Dermis blood vessel endothelial cell (primary cell): ENCODE data around the gene ANKRD27. TPM values are rescaled to one million over a fixed set of nuclear protein-coding genes. Genes with fewer than 3 reads are reported as not detected.
A peak's percentile ranks its signal among the peaks of the same experiment; 100 is the strongest.
"Not testable (repeated sequence)": the region's sequence is repeated elsewhere in the genome, so short reads cannot be mapped to it uniquely, and the experiment has no call there.

Experiments used
- DNase-seq: peaks from one replicate; pipeline ENCODE4 v3.0.0; 2010
- total RNA-seq: library from RNA; depleted of rRNA; stranded (reverse); fragments of >200 nt; gene quantifications from 2 replicates; pipeline ENCODE4 v1.2.3, GENCODE V29; 2014

Gene ANKRD27
- total RNA-seq, 1 donor from 2014 or later, result 46.8 TPM

- not testable (repeated sequence) for DNase-seq
Measured at GRCh38 chr19:32652331-32652730, 22.6 kb downstream of the ANKRD27 start.

DNA sequence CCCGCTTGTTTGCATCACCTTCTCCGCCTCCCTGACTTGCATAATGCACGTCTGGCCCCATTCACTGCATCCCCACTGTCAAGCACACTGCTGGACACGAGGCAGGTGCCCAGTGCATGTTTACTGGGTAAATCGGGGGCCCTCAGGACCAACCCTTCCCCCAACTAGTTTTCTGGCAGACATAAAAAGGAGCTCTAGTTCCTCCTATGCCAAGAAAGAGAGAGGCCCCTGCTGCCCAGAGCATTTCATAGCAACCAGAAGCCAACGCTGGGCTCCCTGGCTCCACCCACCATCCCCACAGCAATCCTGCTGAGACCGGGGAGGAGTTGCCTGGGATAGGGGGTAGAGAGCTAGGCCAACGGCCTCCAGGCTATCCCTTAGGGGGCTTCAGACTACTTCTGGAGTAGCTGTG, 23.2 kb downstream of the ANKRD27 start:
- no peak for DNase-seq

GRCh38 chr19:32650671-32651070, 24.3 kb downstream of the ANKRD27 start:
- no peak for DNase-seq

GRCh38 chr19:32649751-32650150, 25.2 kb downstream of the ANKRD27 start:
- DNase-seq, result no peak

DNA sequence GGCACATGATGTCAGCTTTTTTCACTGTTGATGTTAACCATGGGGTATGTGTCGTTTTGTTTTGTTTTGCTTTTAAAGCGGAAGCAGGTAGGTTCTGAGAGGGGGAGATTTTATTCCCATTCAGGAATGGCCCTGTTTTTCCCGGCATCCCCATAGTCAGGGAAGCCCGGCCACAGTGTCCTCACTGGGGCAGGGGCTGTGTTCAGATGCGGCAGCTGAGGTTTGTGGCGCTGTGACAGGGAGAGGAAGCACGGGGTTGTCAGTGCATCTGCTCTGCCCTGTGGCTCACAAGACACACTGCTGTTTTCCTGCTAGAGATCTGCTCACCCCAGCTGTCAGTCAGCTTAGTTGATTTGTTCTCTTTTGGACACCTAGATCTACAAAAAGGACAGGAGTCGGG, 27.6 kb downstream of the ANKRD27 start:
- peak; percentile 6 for DNase-seq

GRCh38 chr19:32646556-32646955, 28.4 kb downstream of the ANKRD27 start:
- DNase-seq, result no peak

DNA sequence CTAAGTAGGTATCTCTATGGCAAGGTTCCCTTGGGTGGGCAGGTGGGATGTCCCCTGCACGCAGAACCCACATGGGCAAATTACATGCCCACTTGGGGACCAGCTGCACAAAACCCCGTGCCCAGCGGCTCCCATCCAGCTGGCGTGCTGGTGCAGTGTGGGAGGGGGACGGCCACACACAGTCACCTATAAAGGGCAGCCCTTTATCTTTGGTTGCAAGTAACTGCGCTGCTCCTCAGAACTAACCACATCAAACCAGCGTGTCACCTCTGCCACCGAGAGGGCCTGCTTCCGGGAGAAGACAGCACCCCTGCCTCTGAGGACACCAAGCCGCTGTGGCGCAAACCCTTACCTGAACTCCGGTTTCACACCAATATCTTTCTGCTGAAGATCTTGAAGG, 32.2 kb downstream of the ANKRD27 start:
- DNase-seq, result no peak

DNA sequence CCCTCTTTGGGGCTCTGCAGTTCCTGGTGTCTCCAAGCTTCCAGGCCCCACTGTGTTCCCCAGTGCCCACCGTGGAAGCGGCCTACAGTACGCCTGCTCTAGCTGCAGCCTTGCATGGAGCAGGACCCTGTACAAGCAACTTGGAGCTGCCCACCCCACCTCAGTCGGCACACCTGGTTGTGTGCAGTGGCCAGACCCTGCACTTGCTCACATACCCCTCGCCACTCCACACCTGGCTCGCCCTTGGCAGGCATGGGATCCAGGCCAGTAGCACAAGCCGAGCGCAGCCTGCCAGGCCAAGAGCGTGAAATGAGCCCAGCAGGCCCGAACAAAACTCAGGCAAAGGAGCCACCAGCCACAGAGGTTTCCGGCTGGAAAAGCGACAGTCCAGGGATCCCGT, 36.4 kb downstream of the ANKRD27 start:
- no peak for DNase-seq

- no peak for DNase-seq
Measured at GRCh38 chr19:32637480-32637879, 37.5 kb downstream of the ANKRD27 start.

- DNase-seq, result no peak
Measured at GRCh38 chr19:32631381-32631780, 43.6 kb downstream of the ANKRD27 start.

GRCh38 chr19:32630338-32630737, 44.6 kb downstream of the ANKRD27 start:
- DNase-seq, result no peak

DNA sequence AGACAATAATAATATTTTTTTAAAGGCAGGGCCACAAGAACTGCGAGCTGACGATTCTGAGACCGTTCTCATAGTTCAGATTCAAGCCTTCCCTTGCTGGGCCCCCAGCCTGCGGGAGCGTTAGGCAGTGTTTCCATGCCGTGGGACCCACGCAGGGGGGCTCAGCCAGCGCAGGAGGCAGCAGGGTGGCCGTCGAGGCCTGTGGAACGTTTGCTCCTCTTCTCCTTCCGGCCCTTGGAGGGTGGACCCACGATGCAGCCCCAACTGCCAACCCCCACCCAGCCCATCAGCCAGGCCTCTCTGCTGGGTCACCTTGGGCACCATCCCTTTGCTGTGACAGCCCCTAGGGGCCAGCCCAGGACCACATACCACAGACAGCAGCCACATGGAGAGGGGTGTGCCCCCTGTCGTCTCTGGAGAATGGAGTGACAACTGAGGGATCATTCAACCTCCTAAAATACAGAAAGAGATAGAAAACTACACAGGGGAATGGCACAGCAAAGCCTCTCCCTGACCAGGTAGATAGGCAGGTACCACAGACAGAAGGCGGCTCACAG, 47.2 kb downstream of the ANKRD27 start:
- no peak for DNase-seq

DNA sequence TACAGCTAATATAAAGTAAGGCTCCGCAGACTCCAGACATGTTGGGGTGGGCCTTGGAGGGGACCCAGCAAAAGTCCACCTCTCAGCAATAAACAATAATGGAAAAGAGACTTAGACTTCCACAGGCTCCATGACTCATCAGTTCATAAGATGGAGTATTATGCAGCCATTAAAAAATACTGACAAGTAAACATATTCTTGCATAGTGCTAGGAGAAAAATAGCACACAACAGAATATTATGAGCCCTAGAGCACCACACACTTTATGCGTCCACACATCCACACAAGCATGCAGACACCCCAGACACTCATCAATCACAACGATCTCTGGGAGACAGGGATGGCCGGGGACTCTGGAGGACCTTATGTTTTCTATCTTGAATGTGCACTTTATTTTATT, 48.0 kb downstream of the ANKRD27 start:
- DNase-seq, result no peak

GRCh38 chr19:32624410-32624809, 50.6 kb downstream of the ANKRD27 start:
- DNase-seq, result no peak

DNA sequence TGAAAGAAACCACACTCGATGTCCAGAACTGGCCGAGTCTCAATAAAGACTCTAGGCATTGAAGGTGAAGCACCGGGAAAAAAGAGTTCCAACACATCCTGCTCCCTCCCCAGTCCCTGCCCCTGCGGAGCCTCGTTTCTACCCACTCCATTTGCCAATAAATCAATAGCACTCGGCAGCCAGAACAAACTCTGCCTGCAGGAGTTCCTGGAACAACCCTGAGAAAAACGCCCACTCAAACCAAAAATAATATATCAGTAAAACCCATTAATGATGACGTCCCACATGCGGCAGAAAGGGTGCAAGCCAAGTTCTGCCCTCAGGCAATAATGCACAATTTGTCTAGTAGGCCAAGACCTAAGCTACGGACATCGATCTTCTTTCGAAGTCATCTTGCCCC, 53.0 kb downstream of the ANKRD27 start:
- no peak for DNase-seq

GRCh38 chr19:32619051-32619685, 55.8 kb downstream of the ANKRD27 start:
- DNase-seq, result no peak

DNA sequence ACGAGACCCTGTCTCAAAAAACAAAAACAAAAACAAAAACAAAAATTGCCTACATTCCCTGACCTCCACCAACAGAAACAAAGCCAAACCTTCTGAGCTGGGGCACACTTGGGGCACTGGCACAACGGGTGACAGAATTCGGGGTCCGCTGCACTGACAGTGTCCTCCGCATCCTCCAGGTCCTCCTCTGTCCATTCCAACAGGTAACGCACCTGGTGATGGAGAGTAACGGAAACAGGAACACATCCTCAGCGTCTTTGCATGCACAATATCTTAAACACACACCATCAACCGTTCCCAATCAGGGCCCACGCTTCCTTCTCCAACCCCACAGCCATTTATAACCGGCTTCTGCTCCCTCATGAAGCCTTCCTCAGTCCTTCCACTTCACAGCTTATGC, 59.4 kb downstream of the ANKRD27 start:
- DNase-seq, result no peak

GRCh38 chr19:32614916-32615315, 60.1 kb downstream of the ANKRD27 start:
- DNase-seq, result no peak

DNA sequence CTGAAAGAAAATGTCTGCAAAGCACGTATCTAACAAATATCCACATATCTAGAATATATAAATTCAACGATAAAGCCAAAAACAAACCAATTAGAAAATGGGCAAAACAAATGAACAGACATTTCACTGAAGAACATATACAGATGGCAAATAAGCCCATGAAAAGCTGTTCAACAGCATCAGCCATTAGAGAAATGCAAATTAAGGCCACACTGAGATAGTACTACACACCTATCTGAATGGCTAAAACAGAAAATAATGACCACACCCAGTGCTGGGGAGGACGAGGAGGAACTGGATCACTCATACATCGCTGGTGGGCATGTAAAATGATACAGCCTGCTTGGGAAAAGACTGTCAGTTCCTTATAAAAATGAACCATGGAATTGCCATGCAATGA, 62.0 kb downstream of the ANKRD27 start:
- no peak for DNase-seq

DNA sequence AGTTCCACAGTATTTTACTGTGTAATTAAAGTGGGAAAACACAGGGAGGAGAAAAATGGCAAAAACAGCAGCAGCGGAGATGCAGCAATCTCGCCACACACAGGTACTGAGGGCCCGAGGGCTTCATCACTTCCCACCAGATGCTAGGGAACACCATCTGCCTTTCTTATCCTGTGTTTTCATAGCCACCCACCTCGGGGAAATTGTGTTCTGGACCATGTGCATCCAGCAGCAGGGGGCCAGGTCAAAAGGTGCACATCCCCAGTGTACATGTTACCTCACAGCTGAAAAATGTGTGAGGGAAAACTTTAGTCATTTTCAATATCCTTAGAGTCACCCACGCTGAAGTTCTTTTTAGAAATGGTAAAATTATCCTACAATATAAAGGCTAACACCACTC, 63.8 kb downstream of the ANKRD27 start:
- no peak for DNase-seq

DNA sequence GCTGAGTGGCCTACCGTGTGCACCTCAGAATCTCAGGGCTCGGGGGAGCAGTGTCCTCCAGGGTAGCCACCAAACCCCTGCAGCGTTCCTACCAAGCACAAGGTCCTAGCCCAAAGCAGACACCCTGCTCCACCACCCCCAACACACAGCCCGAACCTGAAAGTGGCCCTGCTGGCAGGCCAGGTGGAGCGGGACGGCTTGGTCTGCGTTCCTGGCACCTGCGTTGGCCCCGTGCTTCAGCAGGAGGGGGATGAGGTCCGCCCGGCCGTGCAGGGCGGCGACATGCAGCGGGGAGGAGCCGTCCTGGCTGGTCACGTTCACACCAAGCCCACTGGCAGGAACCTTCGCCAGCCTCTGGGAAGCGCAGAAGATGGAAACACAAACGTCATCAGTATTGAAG, 67.5 kb downstream of the ANKRD27 start:
- DNase-seq, result no peak

- DNase-seq, result no peak
Measured at GRCh38 chr19:32606289-32606688, 68.7 kb downstream of the ANKRD27 start.

- DNase-seq, result no peak
Measured at GRCh38 chr19:32605544-32605943, 69.4 kb downstream of the ANKRD27 start.

- DNase-seq, result no peak
Measured at GRCh38 chr19:32603961-32604360, 71.0 kb downstream of the ANKRD27 start.

- DNase-seq, result peak; percentile 82
Measured at GRCh38 chr19:32599736-32600157, 75.2 kb downstream of the ANKRD27 start.
